Memory B cell (primary cell): ENCODE data around the gene KRT6A.

Experiments
- ATAC-seq: fragments of 150-1000 bp; cut with Tn5 transposase; 2 replicates; pipeline ENCODE4 v1.10.0; 2021; ENCODE audit warnings: low read depth, mild to moderate bottlenecking, moderate library complexity
- DNase-seq, 2 donors: peaks; one replicate each; pipeline ENCODE4 v3.0.0; 2022; ENCODE audit warnings: low spot score in 2 of 2
- H3K27ac Mint-ChIP-seq: one replicate; pipeline ENCODE4 v1.8.0; 2022; ENCODE audit warnings: mild to moderate bottlenecking, moderate library complexity, mixed read lengths
- H3K27me3 Mint-ChIP-seq: one replicate; pipeline ENCODE4 v1.8.0; 2022; ENCODE audit warnings: mixed read lengths
- H3K36me3 Mint-ChIP-seq: one replicate; pipeline ENCODE4 v1.8.0; 2022; ENCODE audit warnings: mild to moderate bottlenecking, mixed read lengths
- H3K4me1 Mint-ChIP-seq: one replicate; pipeline ENCODE4 v1.8.0; 2022; ENCODE audit warnings: mixed read lengths
- H3K4me3 Mint-ChIP-seq: one replicate; pipeline ENCODE4 v1.8.0; 2022; ENCODE audit warnings: mild to moderate bottlenecking, moderate library complexity, mixed read lengths
- H3K9me3 Mint-ChIP-seq: one replicate; pipeline ENCODE4 v1.8.0; 2022; ENCODE audit warnings: mixed read lengths

Gene KRT6A

DNA sequence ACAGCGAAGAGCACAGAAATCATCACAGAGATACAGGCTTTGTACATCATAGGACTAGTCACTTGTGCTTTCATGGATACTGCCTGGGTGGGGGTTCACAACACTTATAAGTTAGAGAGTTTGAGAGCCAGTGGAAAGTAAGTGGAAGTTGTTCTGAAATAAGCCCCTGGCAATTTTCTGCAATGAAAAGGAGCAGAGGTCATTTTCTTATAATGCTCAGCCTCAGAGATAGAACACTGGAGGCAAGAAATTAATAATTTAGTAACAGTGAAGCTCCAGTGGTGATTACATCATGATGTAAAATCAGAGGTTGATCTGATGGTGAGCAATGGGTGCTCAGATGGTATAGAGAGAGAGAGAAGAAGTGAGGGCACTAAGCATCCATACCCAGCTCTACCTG lies 5.8 kb downstream of the KRT6A start:
- no peaks in the 10 kb centered on the region for H3K36me3 Mint-ChIP-seq
- no peak overlapping the region for H3K27ac Mint-ChIP-seq
- ATAC-seq (no peak), DNase-seq (no peak)
- no peaks in the 10 kb centered on the region for H3K4me1 Mint-ChIP-seq
- peaks cover 13% of the 10 kb centered on the region for H3K27me3 Mint-ChIP-seq
- no peak overlapping the region for H3K4me3 Mint-ChIP-seq
- H3K9me3 Mint-ChIP-seq: peaks cover 7% of the 10 kb centered on the region

DNA sequence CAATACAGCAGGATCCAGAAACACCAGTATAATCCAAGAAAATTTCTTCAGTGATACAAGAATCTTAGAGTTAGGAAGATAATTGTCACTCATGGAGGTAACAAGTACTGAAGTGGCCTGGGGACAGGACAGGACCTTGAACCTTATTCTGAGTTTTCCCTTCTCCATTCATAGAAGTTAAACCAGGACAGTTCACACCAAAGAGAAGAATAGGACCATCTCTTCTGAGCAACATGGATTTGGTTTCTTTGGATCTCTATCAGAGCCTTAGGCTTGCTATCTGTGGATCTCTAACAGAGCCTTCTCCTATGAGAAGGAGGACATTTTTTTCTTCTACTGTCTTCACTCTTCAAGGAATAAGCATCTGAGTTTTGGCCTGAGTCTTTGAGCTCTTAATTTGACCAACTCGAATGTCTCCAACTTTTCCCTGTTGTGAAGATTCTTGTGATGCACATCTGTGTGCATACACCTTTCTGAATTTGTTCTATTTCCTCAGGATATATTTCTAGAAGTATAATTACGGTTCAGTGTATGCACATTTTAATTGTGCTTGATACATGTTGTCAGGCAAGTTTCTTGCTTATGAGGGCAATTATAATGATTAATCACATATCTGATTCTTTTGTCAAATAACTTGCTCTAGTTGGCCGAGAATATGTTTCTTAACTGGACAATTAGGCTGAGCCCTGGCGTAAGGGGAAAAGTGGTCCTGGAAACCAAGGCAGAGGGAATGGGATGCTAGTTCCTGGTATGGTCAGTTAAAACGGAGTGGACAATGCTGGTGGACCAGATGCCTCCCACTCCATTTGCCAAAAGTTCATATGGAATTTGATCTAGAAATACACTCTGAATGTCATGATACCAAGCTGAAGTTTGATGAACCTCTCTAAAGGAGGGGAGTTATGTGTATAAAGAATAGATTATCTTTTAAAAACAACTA lies 6.6 kb downstream of the KRT6A start:
- H3K9me3 Mint-ChIP-seq: peaks cover 7% of the 10 kb centered on the region
- DNase-seq: no peak
- H3K4me1 Mint-ChIP-seq: no peaks in the 10 kb centered on the region
- ATAC-seq: no peak
- peaks cover 12% of the 10 kb centered on the region for H3K27me3 Mint-ChIP-seq
- H3K27ac Mint-ChIP-seq: no peak overlapping the region
- H3K36me3 Mint-ChIP-seq: no peaks in the 10 kb centered on the region
- no peak overlapping the region for H3K4me3 Mint-ChIP-seq

DNA sequence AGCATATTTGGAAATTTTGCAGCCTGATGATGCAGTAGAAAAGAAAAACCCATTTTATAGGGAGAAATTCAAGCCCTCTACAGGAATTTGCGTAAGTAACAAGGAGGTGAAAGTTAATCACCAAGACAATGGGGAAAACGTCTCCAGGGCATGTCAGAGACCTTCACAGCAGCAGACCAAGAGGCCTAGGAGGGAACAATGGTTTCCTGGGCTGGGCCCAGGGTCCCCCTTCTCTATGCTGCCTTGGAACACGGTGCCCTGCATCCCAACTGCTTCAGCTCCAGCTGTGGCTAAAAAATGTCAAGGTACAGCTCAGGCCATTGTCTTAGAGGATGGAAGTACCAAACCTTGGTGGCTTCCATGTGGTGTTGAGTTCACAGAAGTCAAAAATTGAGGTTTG lies 13.0 kb downstream of the KRT6A start:
- peaks cover 8% of the 10 kb centered on the region for H3K27me3 Mint-ChIP-seq
- no peak overlapping the region for H3K4me3 Mint-ChIP-seq
- DNase-seq (no peak), ATAC-seq (no peak)
- no peaks in the 10 kb centered on the region for H3K36me3 Mint-ChIP-seq
- no peaks in the 10 kb centered on the region for H3K4me1 Mint-ChIP-seq
- no peak overlapping the region for H3K27ac Mint-ChIP-seq
- peaks cover 13% of the 10 kb centered on the region for H3K9me3 Mint-ChIP-seq

DNA sequence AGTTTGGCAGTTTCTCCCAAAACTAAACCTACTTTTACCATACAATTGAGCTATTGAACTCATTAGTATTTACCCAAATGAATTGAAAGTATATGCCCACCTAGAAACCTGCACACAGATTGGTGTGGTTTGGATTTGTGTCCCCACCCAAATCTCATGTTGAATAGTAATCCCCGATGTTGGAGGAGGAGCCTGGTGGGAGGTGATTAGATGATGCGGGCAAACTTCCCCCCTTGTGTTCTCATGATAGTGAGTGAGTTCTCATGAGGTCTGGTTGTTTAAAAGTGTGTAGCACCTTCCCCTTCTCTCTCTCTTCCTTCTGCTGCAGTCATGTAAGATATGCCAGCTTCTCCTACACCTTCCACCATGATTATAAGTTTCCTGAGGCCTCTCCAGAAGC lies 15.4 kb downstream of the KRT6A start:
- Mint-ChIP-seq H3K36me3 (no peaks in the 10 kb centered on the region), H3K27me3 (peaks cover 4% of the 10 kb centered on the region), H3K4me1 (no peaks in the 10 kb centered on the region), H3K9me3 (peaks cover 10% of the 10 kb centered on the region), H3K4me3 (no peak overlapping the region), H3K27ac (no peak overlapping the region)
- no peak for DNase-seq
- ATAC-seq: no peak

DNA sequence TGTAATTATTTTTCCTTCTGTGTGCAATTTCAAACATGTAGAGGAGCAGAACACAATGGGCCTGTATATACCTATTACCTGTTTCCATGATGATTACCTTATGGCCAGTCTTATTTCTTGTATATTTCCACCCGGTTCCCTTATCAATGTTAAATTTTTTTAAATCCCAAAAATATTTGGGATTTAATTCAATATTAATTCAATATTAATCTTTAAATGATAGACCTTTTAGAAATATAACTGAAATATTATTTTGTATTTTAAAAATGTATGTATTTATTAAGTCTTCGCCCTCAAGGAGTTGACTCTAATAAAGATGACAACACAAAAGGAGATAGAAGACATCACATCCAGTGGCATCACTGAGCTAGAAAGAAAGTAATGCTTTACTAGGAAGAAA lies 18.8 kb downstream of the KRT6A start:
- Mint-ChIP-seq H3K27ac (no peak overlapping the region), H3K4me3 (no peak overlapping the region), H3K4me1 (no peaks in the 10 kb centered on the region), H3K36me3 (no peaks in the 10 kb centered on the region), H3K27me3 (peaks cover 6% of the 10 kb centered on the region), H3K9me3 (peaks cover 6% of the 10 kb centered on the region)
- DNase-seq: no peak
- no peak for ATAC-seq

DNA sequence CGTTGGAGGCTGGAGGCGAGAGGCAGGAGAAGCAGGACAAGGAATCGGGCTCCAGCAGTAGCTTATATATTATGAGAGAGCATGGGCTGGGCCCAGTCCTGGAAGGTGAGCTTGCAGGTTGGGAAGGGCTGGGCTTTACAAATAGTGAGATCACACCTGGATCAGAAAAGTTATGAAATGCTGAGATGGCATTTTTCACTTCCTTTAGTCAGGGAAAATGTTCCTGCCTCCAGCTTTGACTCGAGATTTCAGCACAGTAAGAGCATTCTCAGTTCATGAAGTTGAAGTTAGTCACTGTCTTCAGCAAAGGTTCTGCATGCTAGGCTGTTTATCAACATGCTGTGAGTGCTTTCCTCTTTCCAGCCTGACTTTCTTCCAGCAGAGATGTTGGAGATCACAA lies 19.3 kb downstream of the KRT6A start, which contains the start of gene KRT6C:
Gene KRT6C, minus strand, starts transcription at position 38 of the 400 bp plus-strand sequence. CDS start 68 bp downstream, outside the sequence.
- H3K9me3 Mint-ChIP-seq: peaks cover 6% of the 10 kb centered on the region
- peaks cover 6% of the 10 kb centered on the region for H3K27me3 Mint-ChIP-seq
- no peaks in the 10 kb centered on the region for H3K4me1 Mint-ChIP-seq
- H3K36me3 Mint-ChIP-seq: no peaks in the 10 kb centered on the region
- ATAC-seq (no peak), DNase-seq (no peak)
- no peak within 1 kb of the TSS for H3K4me3 Mint-ChIP-seq
- H3K27ac Mint-ChIP-seq: no peak within 1 kb of the TSS

DNA sequence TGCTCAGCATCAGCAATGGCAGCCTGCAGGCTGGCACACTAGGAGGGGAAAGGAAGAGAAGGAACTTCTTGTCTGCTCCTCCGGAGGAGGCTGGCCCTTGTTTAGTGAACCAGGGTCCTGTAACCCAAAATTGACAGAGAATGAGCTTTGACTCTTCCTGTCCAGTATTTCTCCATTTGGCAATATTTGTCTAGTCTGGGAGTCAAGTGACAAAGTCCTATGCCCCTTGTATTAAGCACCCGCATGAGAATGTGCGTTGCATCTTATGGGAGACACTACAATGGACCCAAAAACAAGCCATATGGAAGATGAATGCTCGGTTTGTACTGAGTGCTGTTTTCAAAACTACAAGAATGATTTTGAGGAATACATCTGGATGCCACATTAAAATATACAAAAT lies 23.2 kb downstream of the KRT6A start:
- DNase-seq (no peak), ATAC-seq (no peak)
- H3K27me3 Mint-ChIP-seq: peaks cover 6% of the 10 kb centered on the region
- H3K36me3 Mint-ChIP-seq: no peaks in the 10 kb centered on the region
- H3K4me3 Mint-ChIP-seq: no peak overlapping the region
- no peaks in the 10 kb centered on the region for H3K9me3 Mint-ChIP-seq
- no peak overlapping the region for H3K27ac Mint-ChIP-seq
- no peaks in the 10 kb centered on the region for H3K4me1 Mint-ChIP-seq

DNA sequence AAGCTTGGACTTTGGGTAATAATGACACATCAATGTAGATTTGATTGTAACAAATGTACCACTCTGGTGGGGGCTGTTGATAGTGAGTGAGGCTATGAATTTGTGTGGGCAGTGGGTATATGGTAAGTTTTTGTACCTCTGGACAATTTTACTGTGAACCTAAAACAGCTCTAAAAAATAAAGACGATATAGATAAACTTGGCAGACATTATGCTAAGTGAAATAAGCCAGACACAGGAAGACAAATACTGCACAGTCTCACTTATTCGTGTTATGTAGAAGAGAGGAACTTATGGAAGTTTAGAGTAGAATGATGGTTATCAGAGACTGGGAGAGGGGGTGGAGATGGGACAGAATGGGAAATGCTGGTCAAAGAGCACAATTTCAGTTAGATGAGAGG lies 28.2 kb downstream of the KRT6A start:
- no peak overlapping the region for H3K27ac Mint-ChIP-seq
- H3K9me3 Mint-ChIP-seq: no peaks in the 10 kb centered on the region
- no peaks in the 10 kb centered on the region for H3K36me3 Mint-ChIP-seq
- H3K4me3 Mint-ChIP-seq: no peak overlapping the region
- no peak for ATAC-seq
- H3K27me3 Mint-ChIP-seq: peaks cover 9% of the 10 kb centered on the region
- DNase-seq: no peak
- no peaks in the 10 kb centered on the region for H3K4me1 Mint-ChIP-seq

DNA sequence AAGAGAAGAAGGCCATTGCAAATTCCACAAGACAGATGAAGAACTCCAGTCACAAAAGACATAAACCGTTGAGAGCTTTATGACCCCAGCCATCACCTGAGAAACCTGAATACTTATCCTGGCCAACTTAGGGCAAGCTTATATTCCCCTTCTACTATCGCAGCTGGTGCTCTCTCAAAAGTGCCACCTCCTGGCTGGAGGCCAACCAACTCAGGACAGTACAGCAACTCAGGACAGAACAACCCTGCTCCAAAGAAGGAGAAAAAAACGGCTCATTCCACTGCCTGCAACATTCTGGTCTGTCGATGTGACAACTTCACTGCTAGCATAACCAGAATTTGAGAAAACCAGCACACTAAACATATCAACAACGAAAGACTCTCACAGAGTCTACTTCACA lies 31.4 kb downstream of the KRT6A start:
- Mint-ChIP-seq H3K4me1 (no peaks in the 10 kb centered on the region), H3K27ac (no peak overlapping the region), H3K36me3 (no peaks in the 10 kb centered on the region), H3K27me3 (peaks cover 12% of the 10 kb centered on the region), H3K9me3 (no peaks in the 10 kb centered on the region), H3K4me3 (no peak overlapping the region)
- no peak for ATAC-seq
- DNase-seq: no peak

DNA sequence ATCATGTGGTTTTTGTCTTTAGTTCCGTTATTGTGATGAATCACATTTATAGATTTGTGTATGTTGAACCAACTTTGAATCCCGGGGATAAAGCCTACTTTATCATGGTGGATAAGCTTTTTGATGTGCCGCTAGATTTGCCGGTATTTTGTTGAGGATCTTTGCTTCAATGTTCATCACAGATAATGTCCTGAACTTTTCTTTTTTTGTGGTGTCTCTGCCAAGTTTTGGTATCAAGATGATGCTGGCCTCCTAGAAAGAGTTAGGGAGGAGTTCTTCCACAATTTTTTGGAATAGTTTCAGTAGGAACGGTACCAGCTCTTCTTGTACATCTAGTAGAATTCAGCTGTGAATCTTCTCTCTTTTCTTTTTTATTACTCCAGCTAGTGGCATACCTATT lies 34.2 kb downstream of the KRT6A start:
- H3K27me3 Mint-ChIP-seq: peaks cover 15% of the 10 kb centered on the region
- H3K4me3 Mint-ChIP-seq: no peak overlapping the region
- H3K27ac Mint-ChIP-seq: no peak overlapping the region
- H3K36me3 Mint-ChIP-seq: no peaks in the 10 kb centered on the region
- H3K9me3 Mint-ChIP-seq: no peaks in the 10 kb centered on the region
- ATAC-seq: no peak
- H3K4me1 Mint-ChIP-seq: no peaks in the 10 kb centered on the region
- no peak for DNase-seq

DNA sequence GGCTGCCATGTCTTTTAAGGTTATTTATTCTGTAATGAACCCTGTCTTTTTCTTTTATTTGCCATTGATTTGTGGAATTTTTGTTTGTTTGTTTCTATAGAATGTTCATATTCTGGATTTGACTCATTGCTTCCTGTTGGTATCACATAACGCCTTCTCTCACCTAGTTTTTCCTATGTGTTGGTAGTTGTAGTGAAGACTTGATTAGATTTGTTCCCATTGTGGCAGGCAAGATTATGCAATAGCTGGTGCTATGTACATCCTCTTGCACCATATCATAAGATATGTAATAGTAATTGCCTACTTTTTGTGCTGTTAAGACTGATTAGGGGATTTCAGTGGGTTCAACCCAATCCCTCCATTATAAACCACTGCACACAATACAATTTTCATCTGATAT lies 37.2 kb downstream of the KRT6A start:
- no peak for ATAC-seq
- Mint-ChIP-seq H3K9me3 (no peaks in the 10 kb centered on the region), H3K4me1 (no peaks in the 10 kb centered on the region), H3K27ac (no peak overlapping the region), H3K4me3 (no peak overlapping the region), H3K27me3 (peaks cover 13% of the 10 kb centered on the region), H3K36me3 (no peaks in the 10 kb centered on the region)
- no peak for DNase-seq

DNA sequence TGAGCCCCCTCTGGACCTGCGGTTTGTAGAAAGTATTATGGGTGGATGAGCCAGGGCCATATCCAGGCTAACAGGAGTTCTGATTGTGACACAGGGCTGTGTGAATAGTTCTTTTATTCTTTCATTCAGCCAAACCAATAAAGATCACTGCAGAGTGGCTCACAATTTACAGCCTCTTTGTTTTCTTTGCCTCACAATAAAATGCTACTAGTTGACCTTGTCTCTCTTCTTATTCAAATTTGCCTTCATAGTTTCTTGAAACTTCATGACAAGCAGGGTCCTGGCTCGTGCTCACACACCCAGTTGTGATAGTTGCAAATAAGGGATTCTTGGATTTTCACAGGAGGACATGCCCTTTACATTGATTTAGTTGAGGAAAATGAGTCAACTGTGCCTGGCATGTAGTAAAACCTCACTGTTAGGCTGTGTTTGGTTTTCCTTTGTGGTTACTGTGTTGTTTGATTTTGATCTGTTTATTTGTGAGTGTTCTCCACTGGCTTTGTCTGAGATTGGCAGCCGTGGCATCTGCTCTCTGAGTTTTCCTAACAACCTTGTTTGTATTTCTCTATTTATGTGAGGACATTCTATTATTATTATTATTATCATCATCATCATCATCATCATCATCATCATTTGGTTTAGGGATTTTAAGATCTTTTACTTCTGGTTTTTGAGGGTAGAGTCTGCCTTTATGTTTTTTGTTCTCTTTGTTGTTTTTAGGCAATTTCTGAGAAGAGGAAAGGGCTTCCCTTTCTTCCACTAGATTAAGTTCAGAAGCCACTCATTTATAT lies 38.5 kb downstream of the KRT6A start:
- Mint-ChIP-seq H3K9me3 (no peaks in the 10 kb centered on the region), H3K4me3 (no peak overlapping the region), H3K27ac (no peak overlapping the region), H3K36me3 (no peaks in the 10 kb centered on the region), H3K27me3 (peaks cover 12% of the 10 kb centered on the region), H3K4me1 (no peaks in the 10 kb centered on the region)
- ATAC-seq: no peak
- DNase-seq: no peak

DNA sequence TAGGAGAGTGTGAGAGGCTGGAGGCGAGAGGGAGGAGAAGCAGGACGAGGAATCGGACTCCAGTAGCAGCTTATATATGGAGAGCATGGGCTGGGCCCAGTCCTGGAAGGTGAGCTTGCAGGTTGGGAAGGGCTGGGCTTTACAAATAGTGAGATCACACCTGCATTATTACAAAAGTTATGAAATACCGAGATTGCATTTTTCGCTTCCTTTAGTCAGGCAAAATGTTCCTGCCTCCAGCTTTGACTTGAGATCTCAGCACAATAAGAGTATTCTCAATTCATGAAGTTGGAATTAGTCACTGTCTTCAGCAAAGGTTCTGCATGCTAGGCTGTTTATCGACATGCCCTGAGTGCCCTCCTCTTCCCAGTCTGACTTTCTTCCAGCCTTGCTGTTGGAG lies 41.0 kb downstream of the KRT6A start, which contains the start of gene KRT6B:
Gene KRT6B, minus strand, starts transcription at position 46 of the 400 bp plus-strand sequence. CDS start 68 bp downstream, outside the sequence.
- Mint-ChIP-seq H3K36me3 (no peaks in the 10 kb centered on the region), H3K4me1 (peaks cover 6% of the 10 kb centered on the region), H3K4me3 (no peak within 1 kb of the TSS), H3K27me3 (peaks cover 9% of the 10 kb centered on the region), H3K9me3 (no peaks in the 10 kb centered on the region), H3K27ac (no peak within 1 kb of the TSS)
- DNase-seq (no peak), ATAC-seq (no peak)

DNA sequence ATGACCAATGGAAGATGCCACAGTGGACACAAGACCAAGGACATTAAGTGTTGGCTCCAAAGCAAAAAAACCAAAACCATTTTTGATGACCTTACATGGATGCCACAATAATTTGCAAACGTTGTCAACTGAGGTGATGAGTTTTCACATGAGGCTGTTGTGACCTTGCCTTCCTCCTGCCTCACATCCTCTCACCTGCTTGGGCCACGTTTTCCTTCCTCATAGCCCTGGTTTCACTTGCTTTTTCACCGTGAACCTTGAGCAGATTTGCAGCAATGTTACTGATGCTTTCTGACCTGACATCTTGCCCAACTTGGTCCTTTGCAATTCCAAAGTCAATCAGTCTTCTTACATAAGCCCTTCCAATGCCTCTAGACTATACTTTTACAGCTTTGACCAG lies 44.8 kb downstream of the KRT6A start:
- Mint-ChIP-seq H3K27ac (no peak overlapping the region), H3K4me3 (no peak overlapping the region), H3K4me1 (peaks cover 6% of the 10 kb centered on the region), H3K27me3 (peaks cover 13% of the 10 kb centered on the region), H3K9me3 (no peaks in the 10 kb centered on the region), H3K36me3 (no peaks in the 10 kb centered on the region)
- DNase-seq (no peak), ATAC-seq (no peak)
